Measurements from ENCODE around the gene NOL7. TPM values are rescaled to one million over a fixed set of nuclear protein-coding genes. Genes with fewer than 3 reads are reported as not detected.

The NOL7 gene
- total and polyA plus RNA-seq, 2 of the 13 experiments (the other 11 are each of a cell fraction or from before 2014, with no cell fraction given) = 37.8 to 186 TPM

DNA sequence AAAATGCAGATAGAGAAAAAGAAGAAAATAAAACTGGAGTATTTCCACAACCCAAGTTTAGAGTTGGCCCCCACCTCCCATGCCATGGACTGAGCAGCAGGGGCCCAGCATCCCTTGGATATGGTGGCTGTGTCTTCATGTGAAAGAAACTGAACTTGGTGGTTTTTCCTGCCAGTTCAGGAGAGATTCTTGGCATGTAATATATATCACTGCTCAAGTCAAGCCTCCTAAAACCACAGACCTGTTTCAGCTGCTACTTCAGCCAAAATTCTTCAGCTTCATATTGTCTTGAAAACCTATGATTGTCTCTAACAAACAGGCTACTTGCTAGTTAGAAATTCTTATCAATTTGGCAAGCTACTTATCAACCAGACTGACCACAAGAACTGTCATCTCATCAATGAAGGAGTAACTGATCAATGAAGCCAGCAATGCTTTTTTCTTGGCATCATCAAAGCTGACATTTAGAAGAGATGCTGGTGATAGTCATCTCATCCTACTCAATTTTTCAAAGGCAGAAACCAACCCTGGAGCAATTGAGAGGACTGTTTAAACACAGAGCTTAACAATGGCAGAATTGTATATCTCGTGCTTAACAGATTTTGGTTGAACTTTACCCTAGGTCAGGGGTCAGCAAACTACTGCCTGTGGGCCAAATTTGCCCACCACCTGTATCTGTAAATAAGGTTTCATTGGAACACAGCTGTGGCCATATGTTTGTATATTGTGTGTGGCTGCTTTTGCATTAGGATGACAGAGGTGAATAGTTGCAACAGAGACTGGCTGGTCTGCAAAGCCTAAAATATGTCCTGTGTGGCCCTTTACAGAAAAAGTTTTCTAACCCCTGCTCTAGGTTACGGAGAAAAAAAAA, 10.4 kb upstream of the NOL7 start (continued):
- TF ChIP-seq PBX3 (CRISPR knock-in tag; IDR thresholded peaks at IDR 0.05; ENCODE audit: borderline replicate concordance) = 0 out of 2 replicates have a peak, but pooled peaks have one; percentile 79
- no peak for TF ChIP-seq E2F5 (CRISPR knock-in tag; conservative IDR thresholded peaks at IDR 0.05)
- peak; percentile 94 for TF ChIP-seq ZNF792 (CRISPR knock-in tag; IDR thresholded peaks at IDR 0.05)
- peak; percentile 88 for TF ChIP-seq FOXO1 (CRISPR knock-in tag; IDR thresholded peaks at IDR 0.05)
- no peak for TF ChIP-seq TAF15 (IDR thresholded peaks at IDR 0.05; ENCODE audit: low read depth, low read length, poor library complexity, severe bottlenecking)
- no peak for TF ChIP-seq TEAD2 (CRISPR knock-in tag; IDR thresholded peaks at IDR 0.05)
- TF ChIP-seq USF2 (IDR thresholded peaks at IDR 0.05; ENCODE audit: low read depth, low read length) = no peak
- no peak for TF ChIP-seq USF2 (CRISPR knock-in tag; IDR thresholded peaks at IDR 0.05; ENCODE audit: borderline replicate concordance)
- TF ChIP-seq SALL2 (CRISPR knock-in tag; IDR thresholded peaks at IDR 0.05) = peak; percentile 33; the same call in 1 of the 2 replicates
- TF ChIP-seq SATB2 (CRISPR knock-in tag; IDR thresholded peaks at IDR 0.05) = no peak
- TF ChIP-seq, protein P1, sequence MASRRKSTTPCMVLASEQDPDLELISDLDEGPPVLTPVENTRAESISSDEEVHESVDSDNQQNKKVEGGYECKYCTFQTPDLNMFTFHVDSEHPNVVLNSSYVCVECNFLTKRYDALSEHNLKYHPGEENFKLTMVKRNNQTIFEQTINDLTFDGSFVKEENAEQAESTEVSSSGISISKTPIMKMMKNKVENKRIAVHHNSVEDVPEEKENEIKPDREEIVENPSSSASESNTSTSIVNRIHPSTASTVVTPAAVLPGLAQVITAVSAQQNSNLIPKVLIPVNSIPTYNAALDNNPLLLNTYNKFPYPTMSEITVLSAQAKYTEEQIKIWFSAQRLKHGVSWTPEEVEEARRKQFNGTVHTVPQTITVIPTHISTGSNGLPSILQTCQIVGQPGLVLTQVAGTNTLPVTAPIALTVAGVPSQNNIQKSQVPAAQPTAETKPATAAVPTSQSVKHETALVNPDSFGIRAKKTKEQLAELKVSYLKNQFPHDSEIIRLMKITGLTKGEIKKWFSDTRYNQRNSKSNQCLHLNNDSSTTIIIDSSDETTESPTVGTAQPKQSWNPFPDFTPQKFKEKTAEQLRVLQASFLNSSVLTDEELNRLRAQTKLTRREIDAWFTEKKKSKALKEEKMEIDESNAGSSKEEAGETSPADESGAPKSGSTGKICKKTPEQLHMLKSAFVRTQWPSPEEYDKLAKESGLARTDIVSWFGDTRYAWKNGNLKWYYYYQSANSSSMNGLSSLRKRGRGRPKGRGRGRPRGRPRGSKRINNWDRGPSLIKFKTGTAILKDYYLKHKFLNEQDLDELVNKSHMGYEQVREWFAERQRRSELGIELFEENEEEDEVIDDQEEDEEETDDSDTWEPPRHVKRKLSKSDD (CRISPR knock-in tag; IDR thresholded peaks at IDR 0.05; ENCODE audit: low read depth) = peak; percentile 81
- no peak for TF ChIP-seq FOXM1 (CRISPR knock-in tag; IDR thresholded peaks at IDR 0.05)
- no peak for TF ChIP-seq NFIB (CRISPR knock-in tag; IDR thresholded peaks at IDR 0.05; ENCODE audit: borderline replicate concordance)
- TF ChIP-seq MBD4 (IDR thresholded peaks at IDR 0.05; ENCODE audit: borderline replicate concordance, low read length) = peak; percentile 96
- TF ChIP-seq ZNF543 (CRISPR knock-in tag; IDR thresholded peaks at IDR 0.05) = peak; percentile 90; the same call in 1 of the 2 replicates
- no peak for TF ChIP-seq THYN1 (CRISPR knock-in tag; IDR thresholded peaks at IDR 0.05; ENCODE audit: borderline replicate concordance, low read depth)
- no peak; the same call in 1 of the 2 replicates for TF ChIP-seq ZNF768 (CRISPR knock-in tag; IDR thresholded peaks at IDR 0.05)
- peak; percentile 93 for TF ChIP-seq ZNF761 (CRISPR knock-in tag; conservative IDR thresholded peaks at IDR 0.05)
- no peak for TF ChIP-seq AGO1 (IDR thresholded peaks at IDR 0.05; ENCODE audit: low read depth, low read length, poor library complexity, severe bottlenecking)
- no peak for TF ChIP-seq SP1 (IDR thresholded peaks at IDR 0.05)
- no peak for TF ChIP-seq SP1 (CRISPR knock-in tag; IDR thresholded peaks at IDR 0.05)
- no peak for TF ChIP-seq SIN3B (IDR thresholded peaks at IDR 0.05; ENCODE audit: low read length)
- no peak for TF ChIP-seq PCBP1 (IDR thresholded peaks at IDR 0.05; ENCODE audit: borderline replicate concordance, low read depth, low read length)
- peak; percentile 54; the same call in 1 of the 2 replicates for TF ChIP-seq ZNF629 (CRISPR knock-in tag; conservative IDR thresholded peaks at IDR 0.05)
